CD4-positive, alpha-beta T cell treated with Interleukin-4 for 4 hours (primary cell): Measurements from ENCODE around the gene UMAD1.

Experiments
- DNase-seq: peaks from one replicate; pipeline ENCODE4 v3.0.0-alpha.2; 2020

UMAD1 gene

DNA sequence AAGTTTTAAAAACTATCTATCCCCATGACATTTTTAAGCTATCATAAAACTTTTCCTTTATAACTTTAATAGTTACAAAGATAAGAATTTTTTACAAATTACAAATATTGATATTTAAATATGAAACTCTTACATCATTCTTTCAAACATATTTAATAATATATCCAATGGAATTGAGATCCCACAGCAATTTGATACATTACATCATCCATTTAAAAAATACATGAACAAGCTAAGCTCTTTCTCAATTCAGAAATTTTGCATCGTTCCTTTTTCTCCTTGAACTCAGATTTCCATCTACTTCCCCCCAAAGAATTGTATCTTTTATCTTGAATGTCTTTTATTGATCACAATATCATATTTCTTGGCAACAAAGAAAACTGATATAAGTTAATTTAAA, 209.6 kb downstream of the UMAD1 start:
- DNase-seq: no peak

DNA sequence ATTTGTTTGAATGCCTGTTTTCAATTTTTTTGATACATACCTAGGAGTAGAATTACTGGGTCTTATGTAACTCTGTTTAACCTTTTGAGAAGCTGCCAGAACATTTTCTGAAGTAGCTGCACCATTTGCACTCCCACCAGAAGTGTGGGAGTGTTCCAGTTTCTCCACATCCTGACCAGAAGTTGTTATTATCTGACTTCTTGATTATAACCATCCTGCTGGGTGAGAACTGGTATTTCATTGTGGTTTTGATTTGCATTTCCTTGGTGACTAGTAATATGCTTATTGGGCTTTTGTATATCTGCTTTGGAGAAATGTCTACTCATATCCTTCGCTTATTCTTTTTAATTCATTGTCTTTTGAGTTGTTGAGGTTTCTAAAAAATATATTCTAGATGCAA, 210.8 kb downstream of the UMAD1 start:
- DNase-seq: no peak

DNA sequence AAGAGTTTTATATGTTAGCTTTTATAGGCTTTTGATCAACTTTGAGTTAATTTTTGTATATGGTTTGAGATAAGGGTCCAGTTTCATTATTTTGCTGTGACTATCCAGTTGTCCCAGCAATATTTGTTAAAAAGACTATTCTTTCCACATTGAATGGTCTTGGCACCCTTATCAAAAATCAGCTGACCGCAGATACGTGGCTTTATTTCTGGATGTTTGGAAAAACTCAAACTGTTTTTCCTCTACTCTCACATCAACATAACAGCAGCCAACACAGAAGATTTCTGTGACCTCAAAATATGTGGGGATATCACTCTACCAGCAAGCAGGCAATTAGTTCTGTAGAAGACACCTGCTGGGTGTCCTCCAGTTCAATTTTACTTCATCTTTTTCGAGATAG, 211.4 kb downstream of the UMAD1 start:
- DNase-seq: no peak

DNA sequence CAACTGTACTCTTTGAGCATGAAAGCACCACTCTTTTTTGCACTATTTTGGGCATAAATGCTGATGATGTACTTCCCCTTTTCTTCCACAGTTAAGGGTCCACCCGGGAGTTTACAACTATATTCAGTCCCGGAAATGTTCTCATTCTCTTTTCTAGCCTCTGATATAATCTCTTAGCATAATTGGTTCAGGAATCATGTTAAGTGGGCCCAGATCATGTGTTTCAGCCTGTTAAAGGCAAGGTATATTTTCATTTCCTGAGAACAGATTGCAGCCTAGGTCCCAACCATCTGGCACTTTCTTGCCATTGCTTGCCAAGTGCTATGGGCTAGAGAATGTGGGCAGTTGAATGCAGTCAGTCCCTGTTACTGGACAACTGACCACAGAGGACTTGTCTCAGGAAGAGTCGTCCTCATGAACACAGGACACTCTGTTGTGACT, 216.6 kb downstream of the UMAD1 start:
- DNase-seq: no peak

DNA sequence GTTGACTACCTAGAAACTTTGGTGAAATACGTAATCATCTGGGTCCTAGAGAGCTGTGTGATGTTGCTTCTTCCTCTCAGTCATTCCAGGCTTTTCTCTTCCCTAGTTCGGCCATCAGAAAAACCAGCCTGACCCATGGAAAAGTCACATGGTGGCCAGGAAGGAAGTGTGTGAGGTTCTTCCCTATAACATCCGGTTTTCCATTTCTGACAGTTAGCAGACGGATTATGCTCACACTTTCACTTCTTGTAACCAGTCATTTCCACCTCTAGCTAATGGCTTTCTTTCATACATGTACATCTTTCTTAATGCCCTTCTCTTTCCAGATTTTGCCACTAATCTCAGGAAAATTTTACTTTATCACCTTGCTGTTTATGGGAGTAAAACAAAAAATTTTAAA, 218.0 kb downstream of the UMAD1 start:
- no peak for DNase-seq

DNA sequence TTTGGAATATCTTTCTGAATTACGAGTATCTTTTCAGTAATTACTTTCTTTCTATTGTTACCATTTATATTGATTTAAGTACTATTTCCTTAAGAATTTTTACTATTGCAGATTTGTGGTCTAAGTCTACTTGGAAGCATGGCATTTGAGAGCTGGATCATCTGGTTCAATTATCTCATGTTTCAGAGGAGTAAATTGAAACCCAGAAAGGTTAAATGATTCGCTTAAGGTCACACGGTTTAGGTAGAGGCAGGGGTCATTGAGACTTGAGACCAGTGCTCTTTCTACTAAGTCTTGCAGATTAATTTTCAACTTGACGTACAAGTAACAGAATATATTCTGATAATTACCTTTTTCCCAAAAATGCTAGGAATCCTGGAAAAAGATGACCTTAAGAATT, 218.9 kb downstream of the UMAD1 start:
- DNase-seq: no peak

DNA sequence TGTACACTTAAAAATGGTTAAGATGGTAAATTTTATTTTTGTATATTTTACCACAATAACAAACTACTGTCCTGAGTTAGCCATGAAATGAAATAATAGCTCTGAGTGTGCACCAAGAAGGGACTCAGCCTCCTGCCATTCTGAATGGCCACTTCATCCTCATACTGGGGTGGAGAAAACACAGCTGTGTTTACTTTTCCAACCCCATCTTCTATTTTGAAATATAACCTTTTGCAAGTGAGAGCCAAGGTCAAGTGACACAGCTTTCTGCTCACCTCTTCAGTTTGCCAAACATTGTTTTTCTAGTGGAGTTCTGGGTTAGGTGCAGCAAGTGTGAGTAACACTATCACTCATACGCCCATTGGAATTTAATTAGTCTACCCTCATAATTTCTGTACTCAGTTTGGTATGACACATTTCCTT, 220.7 kb downstream of the UMAD1 start:
- no peak for DNase-seq

DNA sequence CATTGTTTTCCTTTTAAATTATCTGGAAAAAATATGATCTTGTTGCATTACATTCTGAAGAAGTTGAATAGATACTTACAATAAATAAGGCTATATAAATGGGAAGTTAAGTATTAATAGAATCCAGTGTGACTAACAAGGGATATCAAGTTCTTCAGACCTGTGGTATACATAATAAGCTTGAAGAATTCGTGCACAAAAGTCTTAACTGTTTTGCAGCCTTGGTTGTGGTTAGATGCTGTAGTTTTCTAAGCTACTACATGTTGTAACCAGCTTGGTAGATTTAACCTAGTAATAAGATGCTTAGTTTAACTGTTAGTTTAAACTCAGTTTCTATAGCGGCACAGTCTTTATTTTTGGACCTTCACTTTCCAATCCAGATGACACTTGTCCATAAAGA, 221.8 kb downstream of the UMAD1 start:
- no peak for DNase-seq

DNA sequence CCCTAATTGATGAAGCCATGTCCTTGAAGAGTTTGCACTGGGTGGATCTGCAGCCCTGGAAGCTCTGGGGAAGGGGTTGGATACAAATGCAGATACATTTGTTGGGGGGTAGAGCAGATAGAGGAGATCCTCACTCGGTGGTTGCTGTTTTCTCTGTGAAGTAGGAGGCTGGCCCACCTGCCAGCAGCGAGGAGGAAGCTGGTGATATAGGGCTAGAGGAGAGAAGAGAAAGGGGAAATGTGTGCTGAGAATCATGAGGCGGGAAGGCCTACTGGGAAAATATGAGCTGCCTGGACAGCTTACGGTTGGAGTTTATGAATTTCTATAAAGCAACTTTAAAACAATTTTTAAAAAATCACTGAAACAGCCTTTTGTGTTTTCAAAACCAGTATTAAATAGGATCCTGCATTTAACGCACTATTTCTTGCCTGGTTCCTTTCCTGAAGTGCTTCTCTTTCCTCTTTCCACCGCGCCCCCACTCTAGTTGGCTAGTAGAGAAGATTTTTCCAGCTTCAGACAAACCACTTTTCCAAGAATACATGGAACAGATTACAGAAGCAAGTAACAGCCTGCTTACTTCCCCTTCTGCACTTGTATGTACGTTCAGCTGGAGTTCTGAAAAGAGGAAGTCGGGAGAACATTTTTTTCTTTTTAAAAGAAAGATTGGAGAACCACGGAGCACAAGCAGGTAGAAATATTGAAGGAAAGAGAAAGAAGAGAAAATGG, 227.5 kb downstream of the UMAD1 start:
- DNase-seq: no peak

DNA sequence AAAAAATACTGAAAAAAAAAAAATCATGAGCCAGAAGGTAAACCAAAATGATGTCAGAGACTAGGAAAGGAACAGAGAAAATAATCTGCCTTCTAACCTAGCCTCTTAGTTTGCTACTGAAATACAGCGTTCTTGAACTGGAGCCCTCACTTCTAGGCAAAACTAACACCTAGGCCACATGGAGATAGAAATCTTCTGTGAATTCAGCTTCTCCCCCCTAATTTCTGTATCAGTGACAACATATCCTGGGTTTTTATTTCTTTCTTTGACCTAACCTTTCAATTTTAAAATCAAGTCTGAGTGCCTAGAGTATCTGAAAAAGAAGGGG, 228.0 kb downstream of the UMAD1 start:
- DNase-seq: no peak

DNA sequence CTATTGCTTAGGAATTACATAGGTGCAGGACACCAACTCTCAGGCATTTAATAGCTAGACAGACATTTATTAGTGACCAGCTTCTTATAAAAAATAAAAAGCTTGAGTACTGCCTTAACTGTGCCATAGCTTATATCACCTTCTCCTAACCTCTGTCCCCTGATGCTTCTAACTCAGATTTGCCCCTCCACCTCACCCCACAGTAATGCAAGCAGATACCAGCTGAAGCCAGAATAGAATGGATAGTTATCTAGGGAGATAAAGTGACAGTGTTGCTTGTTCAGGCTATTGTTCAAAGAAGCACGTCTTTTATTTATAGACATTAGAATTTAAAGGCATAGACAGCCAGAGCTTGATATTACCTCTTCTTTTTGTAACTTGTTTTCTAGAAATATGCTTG, 228.5 kb downstream of the UMAD1 start:
- no peak for DNase-seq

DNA sequence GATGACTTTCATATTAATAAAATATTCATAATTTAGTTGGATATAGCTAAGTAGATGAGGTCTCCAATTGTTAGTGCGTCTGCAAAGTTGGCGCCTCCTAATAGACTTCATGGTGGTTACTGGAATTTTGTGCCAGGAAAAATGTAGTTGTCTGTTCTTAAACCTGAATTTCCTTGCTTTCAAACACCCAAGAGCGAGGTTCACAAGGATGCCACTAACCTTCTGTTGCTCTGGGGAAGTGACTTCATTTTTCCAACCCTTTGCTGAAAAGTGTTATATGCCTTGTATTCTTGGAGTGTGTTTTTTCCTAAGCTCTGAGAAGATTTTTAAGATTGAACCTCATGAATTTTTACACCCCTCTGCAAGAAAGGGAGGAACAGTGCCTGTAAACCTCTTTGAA, 229.1 kb downstream of the UMAD1 start:
- no peak for DNase-seq

DNA sequence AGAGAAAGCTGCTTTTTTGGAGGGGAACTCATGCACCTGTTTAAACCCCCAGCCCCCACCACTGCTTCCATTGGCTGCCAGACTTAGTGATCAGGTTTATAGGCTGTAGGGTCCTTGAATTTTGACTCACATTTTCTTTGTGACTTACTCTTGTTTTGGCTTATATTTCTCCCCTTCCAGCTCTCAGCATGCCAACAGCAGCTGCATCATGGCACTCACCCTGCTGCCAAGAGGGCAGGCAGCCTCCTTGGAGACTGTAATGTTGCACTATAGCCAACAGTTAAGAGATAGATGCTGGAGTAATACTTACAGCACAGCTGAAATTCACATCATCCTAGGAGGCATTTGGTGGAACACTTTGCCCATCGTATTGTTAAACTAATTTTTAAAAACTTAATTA, 230.0 kb downstream of the UMAD1 start:
- no peak for DNase-seq

DNA sequence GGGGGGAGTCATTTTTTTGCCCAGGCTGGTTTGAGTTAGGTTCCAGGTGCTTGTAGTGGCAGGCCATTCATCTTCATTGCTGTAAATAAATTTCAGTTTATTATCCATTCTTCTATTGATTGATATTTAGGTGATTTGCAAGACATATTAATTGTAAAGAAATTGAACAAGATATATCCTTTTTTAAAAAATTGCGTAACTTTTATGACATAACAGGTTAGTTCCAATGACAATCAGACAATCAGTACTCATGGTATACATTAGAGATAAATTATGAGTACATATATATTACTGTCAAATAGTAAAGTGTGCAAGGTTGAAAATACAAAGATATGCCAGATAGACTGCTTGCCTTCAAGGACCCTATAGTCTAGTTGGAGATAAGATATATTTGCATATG, 235.9 kb downstream of the UMAD1 start:
- no peak for DNase-seq

DNA sequence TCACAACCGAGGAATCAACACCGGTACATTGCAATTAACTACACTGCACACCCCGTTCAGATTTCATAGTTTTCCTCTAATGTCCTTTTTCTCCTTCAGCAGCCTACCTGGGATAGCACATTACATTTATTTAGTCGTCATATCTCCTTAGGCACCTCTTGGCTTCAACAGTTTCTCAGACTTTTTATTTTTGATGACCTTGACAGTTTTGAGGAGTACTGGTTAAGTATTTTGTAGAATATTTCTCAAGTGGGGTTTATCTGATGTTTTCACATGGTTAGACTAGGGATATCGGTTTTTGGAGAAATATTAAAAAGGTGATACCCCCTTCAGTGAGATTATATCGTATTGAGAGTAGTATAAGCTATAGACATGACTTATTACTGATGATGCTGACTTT, 241.0 kb downstream of the UMAD1 start:
- no peak for DNase-seq

DNA sequence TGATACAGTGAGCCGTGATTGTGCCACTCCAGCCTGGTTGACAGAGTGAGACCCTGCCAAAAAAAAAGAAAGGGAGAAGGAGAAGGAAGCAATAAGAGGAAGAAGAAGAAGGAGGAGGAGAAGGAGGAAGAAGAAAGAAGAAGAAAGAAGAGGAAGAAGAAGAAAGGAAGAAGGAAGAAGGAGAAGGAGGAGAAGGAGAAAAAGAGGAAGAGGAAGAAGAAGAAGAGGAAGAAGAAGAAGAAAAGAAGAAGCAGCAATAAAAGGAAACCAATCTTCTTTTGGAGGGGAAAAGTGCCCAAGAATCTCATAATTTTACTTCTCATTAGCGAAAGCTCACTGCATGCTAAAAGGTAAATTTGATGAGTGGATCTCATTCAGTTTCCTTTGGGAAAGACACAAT, 242.3 kb downstream of the UMAD1 start:
- DNase-seq: no peak

DNA sequence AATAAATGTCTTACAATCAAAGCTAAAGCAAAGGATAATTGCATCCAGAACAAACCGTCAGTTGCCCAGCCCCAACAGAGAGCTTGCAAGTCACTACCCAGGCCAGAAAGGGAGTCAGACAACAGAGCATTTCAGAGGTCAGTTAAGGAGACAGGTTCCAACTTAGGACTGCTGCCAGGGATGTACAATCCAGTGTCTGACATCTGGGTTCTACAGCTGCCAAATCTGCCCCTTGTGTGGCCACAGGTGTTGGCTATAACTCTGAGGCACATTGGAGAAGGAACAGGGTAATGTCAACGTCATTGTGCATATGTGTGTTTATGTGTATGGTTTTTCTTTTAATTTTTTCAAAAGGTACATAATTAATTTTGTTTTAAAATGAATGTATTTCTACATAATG, 242.8 kb downstream of the UMAD1 start:
- no peak for DNase-seq

DNA sequence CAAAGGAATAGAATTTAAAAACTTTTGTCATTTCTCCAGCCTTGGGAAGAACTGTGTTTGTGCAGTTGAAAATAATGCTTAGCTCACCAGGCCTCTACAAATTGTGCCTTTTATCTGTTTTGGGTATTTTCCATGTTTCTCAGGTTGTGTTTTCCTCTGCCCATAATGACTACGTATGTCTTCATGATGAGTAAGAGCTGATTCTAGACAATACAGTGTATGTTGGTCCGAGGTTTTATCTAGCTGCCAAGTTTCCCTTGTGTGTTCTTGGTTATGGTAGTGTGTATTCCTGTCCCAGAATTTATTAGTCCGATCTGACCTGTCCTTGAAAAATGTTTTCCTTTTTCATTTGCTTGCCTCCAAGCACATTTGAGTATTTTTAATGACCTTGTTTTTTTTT, 244.3 kb downstream of the UMAD1 start:
- no peak for DNase-seq

DNA sequence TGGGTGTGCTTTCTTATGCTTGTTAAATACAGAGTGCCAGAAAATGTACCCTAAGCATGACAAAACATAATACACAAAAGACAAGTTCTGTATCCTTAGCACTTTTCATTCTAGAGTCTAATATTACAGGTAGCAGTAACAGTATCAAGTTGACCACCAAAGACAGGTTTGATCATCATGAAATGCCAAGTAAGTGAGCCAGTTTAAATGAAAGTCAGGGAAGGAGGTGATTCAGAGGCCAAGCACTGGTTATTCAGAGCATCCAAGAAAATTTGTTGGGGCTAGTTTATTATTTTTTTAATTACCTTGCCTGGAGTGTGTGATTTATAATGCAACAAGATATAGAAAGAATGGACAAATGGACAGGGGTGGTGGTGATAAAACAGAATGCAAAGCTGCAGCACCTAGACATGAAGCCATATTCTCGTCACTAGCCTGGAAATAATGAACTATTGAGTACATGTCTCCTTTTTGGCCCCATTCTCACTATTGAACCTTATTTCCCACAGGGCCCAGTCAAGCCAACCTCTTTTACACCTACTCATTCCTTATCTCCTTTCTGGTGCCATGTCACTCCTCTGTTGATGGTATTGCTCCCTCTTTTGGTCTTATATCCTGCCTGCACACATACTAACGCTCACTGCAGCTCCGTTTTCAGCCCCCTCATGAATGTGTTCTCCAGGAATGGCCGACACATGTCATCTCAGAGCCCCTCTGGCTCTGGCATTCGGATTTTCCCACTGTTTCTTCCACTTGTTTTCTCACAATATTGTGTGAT, 249.4 kb downstream of the UMAD1 start:
- DNase-seq: no peak

DNA sequence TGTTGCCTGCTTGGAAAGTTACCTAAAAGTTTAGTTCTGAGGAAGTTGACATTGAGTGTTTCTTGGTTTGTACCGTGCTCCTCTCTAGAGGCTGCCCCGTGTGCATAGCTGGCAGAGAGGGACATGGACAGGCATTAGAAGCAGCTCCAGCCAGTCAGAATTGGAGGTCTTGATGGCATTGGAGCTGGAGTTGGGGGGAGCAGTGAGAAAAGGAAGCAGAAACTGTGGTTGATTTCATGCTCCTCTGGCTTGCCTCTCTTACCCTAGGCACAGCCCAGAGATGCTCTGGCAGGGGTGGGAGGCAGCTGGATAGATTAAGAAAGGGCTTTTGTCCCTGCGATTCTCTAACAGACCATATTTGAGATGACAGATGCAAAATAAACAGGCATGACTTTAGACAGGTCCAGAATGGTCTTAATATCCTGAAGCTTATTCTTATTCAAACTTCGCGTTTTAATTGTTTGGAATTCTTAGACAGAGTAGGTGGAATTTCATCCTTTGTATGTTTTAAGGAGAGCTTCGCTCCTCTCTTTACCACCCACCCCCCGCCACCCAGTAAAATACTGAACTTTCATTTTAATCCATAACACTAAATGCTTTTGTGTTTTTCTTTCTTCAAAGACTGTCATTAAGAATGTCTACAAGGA, 254.6 kb downstream of the UMAD1 start:
- DNase-seq: no peak

DNA sequence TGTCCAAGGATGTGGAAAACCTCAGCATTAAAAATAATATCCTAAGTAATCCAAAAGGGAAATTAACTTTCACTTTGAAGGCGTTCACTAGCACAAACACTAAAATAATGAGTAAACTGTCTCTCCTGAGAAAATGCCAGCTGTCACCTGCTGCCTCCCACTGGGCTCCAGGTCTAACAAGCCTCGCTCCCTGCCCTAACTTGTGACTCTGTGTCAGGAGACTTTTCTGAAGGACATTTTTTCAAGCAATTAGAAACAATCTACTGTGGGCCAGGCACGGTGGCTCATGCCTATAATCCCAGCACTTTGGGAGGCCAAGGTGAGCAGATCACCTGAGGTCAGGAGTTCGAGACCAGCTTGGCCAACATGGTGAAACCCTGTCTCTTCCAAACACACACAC, 255.2 kb downstream of the UMAD1 start:
- no peak for DNase-seq

DNA sequence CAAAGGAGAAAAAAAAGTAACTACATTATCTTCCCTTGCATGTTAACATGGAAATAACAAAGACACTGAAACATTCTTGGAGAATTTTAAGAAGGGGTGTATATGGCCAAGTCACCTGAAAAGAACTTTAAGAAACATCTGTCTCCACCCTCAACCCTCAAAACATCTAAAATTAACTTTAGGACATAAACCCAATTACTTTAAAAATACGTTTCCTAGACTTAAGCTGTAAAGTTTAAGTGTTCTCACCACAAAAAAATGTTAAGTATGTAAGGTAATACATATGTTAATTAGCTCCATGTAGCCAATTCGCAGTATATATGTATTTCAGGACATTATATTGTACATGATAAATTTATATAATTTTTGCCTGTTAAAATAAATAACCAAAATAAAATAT, 257.0 kb downstream of the UMAD1 start:
- DNase-seq: no peak

DNA sequence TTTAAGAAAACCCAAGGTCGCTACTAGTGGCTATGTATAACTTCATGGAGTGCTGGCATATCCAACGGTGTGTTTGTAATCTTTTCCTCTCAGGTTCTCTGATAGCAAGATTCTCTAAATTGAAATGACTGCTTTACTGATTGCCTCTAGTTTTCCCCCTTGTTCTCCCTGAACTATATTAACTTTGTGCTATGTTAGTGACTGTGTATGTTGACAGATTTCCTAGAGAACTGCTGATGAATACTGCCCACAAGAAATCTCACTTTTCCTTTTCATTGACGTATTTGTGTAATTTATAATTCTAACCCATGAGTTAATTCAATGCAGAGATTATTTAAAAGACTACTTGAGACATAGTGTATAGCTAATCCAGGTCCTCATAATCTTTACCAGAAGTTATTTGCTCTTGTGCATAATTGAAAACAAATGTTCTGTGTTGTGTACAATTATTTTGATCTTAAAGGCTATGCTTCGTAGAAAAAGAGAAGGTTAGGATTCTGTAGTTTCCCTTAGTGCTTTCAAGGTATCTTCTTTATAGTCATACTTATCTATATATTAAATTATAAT, 257.5 kb downstream of the UMAD1 start:
- DNase-seq: no peak

DNA sequence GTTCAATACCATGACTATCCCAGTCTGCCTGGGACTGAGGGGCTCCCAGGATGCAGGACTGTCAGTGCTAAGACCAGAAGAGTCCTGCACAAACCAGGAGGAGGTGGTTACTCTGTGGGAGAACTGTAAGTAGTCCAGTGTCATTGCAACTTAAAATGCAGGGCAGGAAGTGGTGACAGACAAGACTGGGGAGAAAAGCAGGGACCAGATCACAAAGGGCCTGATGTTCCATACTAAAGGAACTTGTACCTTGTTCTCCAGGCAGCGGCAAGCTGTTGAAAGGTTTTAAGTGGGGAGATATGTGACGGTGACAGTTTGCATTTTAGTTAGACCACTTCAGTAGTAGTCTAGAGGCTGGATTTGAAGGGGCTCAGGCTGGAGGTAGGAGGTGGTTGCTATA, 262.3 kb downstream of the UMAD1 start:
- DNase-seq: no peak
